A673 (cell line): ENCODE measurements around the gene CBL. TPM values are rescaled to one million over a fixed set of nuclear protein-coding genes. Genes with fewer than 3 reads are reported as not detected.

ENCODE experiments used
- BruUV-seq: library from RNA; stranded (reverse); fragments of 400-500 nt; replicated peaks from 2 replicates; lab custom pipeline; 2021; lab: Mats Ljungman, UMichigan
- CTCF ChIA-PET: fragments of 300-600 bp; sonication (Branson Sonifier 250); formaldehyde crosslinking; loops from one replicate; lab custom pipeline; 2022; ENCODE audit warnings: antibody characterized with exemption; lab: Charles Lee
- POLR2A ChIA-PET: fragments of 300-600 bp; sonication (Branson Sonifier 250); formaldehyde crosslinking; loops from one replicate; lab custom pipeline; 2022; ENCODE audit warnings: antibody characterized with exemption; ENCODE audit not compliant: low non-redundant PET; lab: Charles Lee
- DNase-seq: peaks from one replicate; pipeline ENCODE4 v3.0.0-alpha.2; 2015; ENCODE audit warnings: low spot score
- H3K27ac ChIP-seq: fragments of 200-600 bp; sonication (generic); 2 replicates; pipeline ENCODE4 v1.5.1; 2016; ENCODE audit warnings: mixed run types, low read depth, mild to moderate bottlenecking, mixed read lengths, antibody characterized with exemption, low read length; ENCODE audit not compliant: poor library complexity, severe bottlenecking
- H3K27me3 ChIP-seq: fragments of 200-600 bp; sonication (generic); replicated peaks from 2 replicates; pipeline ENCODE4 v1.6.1; 2017; ENCODE audit warnings: mixed run types, low read depth, mild to moderate bottlenecking, mixed read lengths, antibody characterized with exemption, low read length; ENCODE audit not compliant: insufficient read depth, poor library complexity
- H3K36me3 ChIP-seq: fragments of 200-600 bp; sonication (generic); 2 replicates; pipeline ENCODE4 v1.6.1; 2016; ENCODE audit warnings: mixed run types, mild to moderate bottlenecking, mixed read lengths, antibody characterized with exemption, low read length; ENCODE audit not compliant: insufficient read depth, poor library complexity, severe bottlenecking
- H3K4me1 ChIP-seq: fragments of 200-600 bp; sonication (generic); 2 replicates; pipeline ENCODE4 v1.6.1; 2017; ENCODE audit warnings: mixed run types, mild to moderate bottlenecking, mixed read lengths, antibody characterized with exemption, low read length; ENCODE audit not compliant: insufficient read depth, poor library complexity, severe bottlenecking
- H3K4me3 ChIP-seq: fragments of 200-600 bp; sonication (generic); 2 replicates; pipeline ENCODE4 v1.5.1; 2016; ENCODE audit warnings: low read depth, mixed run types, mild to moderate bottlenecking, mixed read lengths, low read length; ENCODE audit not compliant: poor library complexity, severe bottlenecking
- H3K9me3 ChIP-seq: fragments of 200-600 bp; sonication (generic); 2 replicates; pipeline ENCODE4 v1.6.1; 2016; ENCODE audit warnings: mixed run types, low read depth, mild to moderate bottlenecking, mixed read lengths, antibody characterized with exemption, low read length; ENCODE audit not compliant: poor library complexity, severe bottlenecking
- EZH2 ChIP-seq: fragments of 200-600 bp; sonication (generic); IDR thresholded peaks from 2 replicates; pipeline ENCODE4 v1.6.1; 2017; ENCODE audit warnings: borderline replicate concordance, low read depth, mild to moderate bottlenecking, mixed read lengths, antibody characterized with exemption, low read length; ENCODE audit not compliant: poor library complexity, severe bottlenecking
- intact Hi-C: fragments of 100-400 bp; cut with micrococcal nuclease; formaldehyde crosslinking; loops from one replicate; pipeline ENCODE4 v1.10.0; 2022; ENCODE audit not compliant: unreplicated experiment
- total RNA-seq: library from RNA; stranded (reverse); gene quantifications from 2 replicates; pipeline ENCODE4 v1.2.3, GENCODE V29; 2021
- TF ChIP-seq, protein P1 (sequence below): fragments of 300-800, 200-600 bp; sonication (generic); conservative IDR thresholded peaks from 2 replicates; pipeline ENCODE4 v1.5.1; 2017; ENCODE audit warnings: low read depth, mild to moderate bottlenecking, antibody characterized with exemption, low read length, moderate library complexity, mixed read lengths

Gene CBL
- total RNA-seq, 1 experiment from 2014 or later = 40.7 TPM

DNA sequence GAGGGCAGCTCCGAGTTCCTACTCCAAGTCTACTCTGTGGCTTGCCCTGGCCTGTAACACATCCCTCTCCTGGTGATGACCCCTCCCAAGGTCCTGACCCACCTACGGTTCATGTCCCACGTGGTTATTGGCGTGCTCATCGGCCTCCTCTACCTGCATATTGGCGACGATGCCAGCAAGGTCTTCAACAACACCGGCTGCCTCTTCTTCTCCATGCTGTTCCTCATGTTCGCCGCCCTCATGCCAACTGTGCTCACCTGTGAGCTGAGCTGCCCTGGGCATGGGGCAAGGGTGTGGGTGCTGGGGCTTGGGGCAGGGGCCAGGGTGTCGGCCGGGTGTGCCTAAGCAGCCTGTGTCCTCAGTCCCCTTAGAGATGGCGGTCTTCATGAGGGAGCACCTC lies 47.7 kb upstream of the CBL start:
- BruUV-seq = no TSS peak
- TF ChIP-seq EZH2 = no peak
- TF ChIP-seq, protein P1, sequence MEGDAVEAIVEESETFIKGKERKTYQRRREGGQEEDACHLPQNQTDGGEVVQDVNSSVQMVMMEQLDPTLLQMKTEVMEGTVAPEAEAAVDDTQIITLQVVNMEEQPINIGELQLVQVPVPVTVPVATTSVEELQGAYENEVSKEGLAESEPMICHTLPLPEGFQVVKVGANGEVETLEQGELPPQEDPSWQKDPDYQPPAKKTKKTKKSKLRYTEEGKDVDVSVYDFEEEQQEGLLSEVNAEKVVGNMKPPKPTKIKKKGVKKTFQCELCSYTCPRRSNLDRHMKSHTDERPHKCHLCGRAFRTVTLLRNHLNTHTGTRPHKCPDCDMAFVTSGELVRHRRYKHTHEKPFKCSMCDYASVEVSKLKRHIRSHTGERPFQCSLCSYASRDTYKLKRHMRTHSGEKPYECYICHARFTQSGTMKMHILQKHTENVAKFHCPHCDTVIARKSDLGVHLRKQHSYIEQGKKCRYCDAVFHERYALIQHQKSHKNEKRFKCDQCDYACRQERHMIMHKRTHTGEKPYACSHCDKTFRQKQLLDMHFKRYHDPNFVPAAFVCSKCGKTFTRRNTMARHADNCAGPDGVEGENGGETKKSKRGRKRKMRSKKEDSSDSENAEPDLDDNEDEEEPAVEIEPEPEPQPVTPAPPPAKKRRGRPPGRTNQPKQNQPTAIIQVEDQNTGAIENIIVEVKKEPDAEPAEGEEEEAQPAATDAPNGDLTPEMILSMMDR = no peak
- Histone ChIP-seq H3K4me3 (no peak overlapping the region), H3K36me3 (no peaks in the 10 kb centered on the region), H3K4me1 (no peaks in the 10 kb centered on the region), H3K27ac (no peak overlapping the region), H3K27me3 (no peaks in the 10 kb centered on the region), H3K9me3 (no peaks in the 10 kb centered on the region)
- intact Hi-C loops = no loop called here
- CTCF ChIA-PET = no interaction called here
- no peak for DNase-seq
- POLR2A ChIA-PET = no interaction called here

DNA sequence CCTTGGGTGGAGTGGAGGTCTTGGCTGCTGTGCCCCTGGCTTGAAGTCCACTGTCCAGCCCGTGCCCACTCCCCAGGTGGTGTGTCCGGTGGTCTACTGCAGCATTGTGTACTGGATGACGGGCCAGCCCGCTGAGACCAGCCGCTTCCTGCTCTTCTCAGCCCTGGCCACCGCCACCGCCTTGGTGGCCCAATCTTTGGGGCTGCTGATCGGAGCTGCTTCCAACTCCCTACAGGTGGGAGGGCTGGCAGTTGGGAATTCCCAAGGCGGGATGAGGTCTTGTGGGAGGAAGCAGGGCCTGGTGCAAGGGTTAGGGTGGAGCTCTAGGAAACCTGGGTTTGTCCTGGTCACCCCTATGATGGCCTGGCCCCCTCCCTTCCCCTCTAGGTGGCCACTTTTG lies 46.0 kb upstream of the CBL start:
- TF ChIP-seq, protein P1 = no peak
- no peak for TF ChIP-seq EZH2
- H3K4me3 ChIP-seq = no peak overlapping the region
- no TSS peak for BruUV-seq
- DNase-seq = no peak
- no peak overlapping the region for H3K27ac ChIP-seq
- H3K4me1 ChIP-seq = no peaks in the 10 kb centered on the region
- H3K36me3 ChIP-seq = no peaks in the 10 kb centered on the region
- H3K9me3 ChIP-seq = no peaks in the 10 kb centered on the region
- intact Hi-C loops = no loop called here
- H3K27me3 ChIP-seq = no peaks in the 10 kb centered on the region
- CTCF ChIA-PET = no interaction called here
- POLR2A ChIA-PET = no interaction called here

- Histone ChIP-seq H3K27ac (no peak overlapping the region), H3K27me3 (no peaks in the 10 kb centered on the region), H3K9me3 (no peaks in the 10 kb centered on the region), H3K36me3 (no peaks in the 10 kb centered on the region), H3K4me3 (no peak overlapping the region), H3K4me1 (no peaks in the 10 kb centered on the region)
- CTCF ChIA-PET = no interaction called here
- TF ChIP-seq EZH2 = no peak
- TF ChIP-seq, protein P1 = no peak
- DNase-seq = no peak
- intact Hi-C loops = no loop called here
- POLR2A ChIA-PET = no interaction called here
- BruUV-seq = no TSS peak
Measured at GRCh38 chr11:119161871-119162270, 44.3 kb upstream of the CBL start.
